Right lobe of liver (tissue), 4 donors: ENCODE measurements around the gene PRPF39.

Experiments used
- CTCF ChIP-seq, 4 donors: fragments of 200-600 bp in 3 of 4; fragments of 450-650 bp in 1 of 4; IDR thresholded peaks; one replicate each; pipeline versions ENCODE4 v1.5.1 to v1.8.0; 2016 to 2022; ENCODE audit warnings: antibody characterized with exemption in 4 of 4, mild to moderate bottlenecking in 2 of 4
- POLR2A ChIP-seq: fragments of 450-650 bp; IDR thresholded peaks from one replicate; pipeline ENCODE4 v1.6.1; 2017; ENCODE audit warnings: antibody characterized with exemption, mild to moderate bottlenecking
- donor health status: DM: no; HTN: no; CAD: no.
- donor health status: DM: no; HTN: no; CAD: no.
- donor health status: DM: no; HTN: yes; CAD: no.

- no peak for TF ChIP-seq CTCF (IDR thresholded peaks at IDR 0.05)
- no peak for TF ChIP-seq POLR2A
These were observed 7.8 kb downstream of the PRPF39 start for GRCh38 chr14:45091710-45092109.
